ENCODE results near the gene CCDC78.
"Not testable (repeated sequence)": the region's sequence is repeated elsewhere in the genome, so short reads cannot be mapped to it uniquely, and the experiment has no call there.

Gene CCDC78

GRCh38 chr16:692356-693108 lies 33.7 kb downstream of the CCDC78 start:
- DNase-seq: no peak

- DNase-seq: not testable (repeated sequence)
Observed at GRCh38 chr16:691242-691641, 35.0 kb downstream of the CCDC78 start.

GRCh38 chr16:689175-689897 lies 36.9 kb downstream of the CCDC78 start:
- no peak for DNase-seq

- DNase-seq: no peak
Observed at GRCh38 chr16:687499-687898, 38.7 kb downstream of the CCDC78 start.

GRCh38 chr16:686459-687260 lies 39.6 kb downstream of the CCDC78 start:
- DNase-seq: no peak

GRCh38 chr16:685967-686366 lies 40.3 kb downstream of the CCDC78 start:
- no peak for DNase-seq

- DNase-seq: no peak
Observed at GRCh38 chr16:684961-685696, 41.1 kb downstream of the CCDC78 start.

- DNase-seq: peak; percentile 99
Observed at GRCh38 chr16:684071-684794, 42.0 kb downstream of the CCDC78 start, which contains the start of gene JMJD8. Gene JMJD8, minus strand, starts transcription at chr16:684334. Its CDS starts 15 bp downstream, at chr16:684319.

- no peak for DNase-seq
Observed at GRCh38 chr16:683396-684070, 42.7 kb downstream of the CCDC78 start.

GRCh38 chr16:682493-683395 lies 43.5 kb downstream of the CCDC78 start:
- DNase-seq: no peak

GRCh38 chr16:681746-682427 lies 44.4 kb downstream of the CCDC78 start:
- DNase-seq: no peak

- peak; percentile 70 for DNase-seq
Observed at GRCh38 chr16:680967-681745, 45.1 kb downstream of the CCDC78 start.

- DNase-seq: no peak
Observed at GRCh38 chr16:680625-680945, 45.7 kb downstream of the CCDC78 start.

GRCh38 chr16:679814-680624 lies 46.2 kb downstream of the CCDC78 start, which contains the start of gene STUB1:
Gene STUB1, plus strand, starts transcription at chr16:680410. Its CDS starts 116 bp downstream, at chr16:680526.
- peak; percentile 95 for DNase-seq

- DNase-seq: peak; percentile 83
Observed at GRCh38 chr16:678858-679813, 47.1 kb downstream of the CCDC78 start.

- DNase-seq: no peak
Observed at GRCh38 chr16:678209-678857, 47.9 kb downstream of the CCDC78 start.
